Left lung (tissue), 10 donors: ENCODE data around the gene CAMTA1. TPM values are rescaled to one million over a fixed set of nuclear protein-coding genes. Genes with fewer than 3 reads are reported as not detected.

Experiments used
- ATAC-seq: fragments of 200-7000 bp; cut with Tn5 transposase; one replicate; pipeline ENCODE4 v1.9.1; 2020; ENCODE audit warnings: moderate library complexity
- DNase-seq, 4 donors: peaks; one replicate each; pipeline ENCODE4 v3.0.0-alpha.2; 2013 to 2020
- H3K27ac ChIP-seq, 2 donors: fragments of 200-600 bp; sonication (generic) in 1 of 2; one replicate each; pipeline versions ENCODE4 v1.5.0 to v1.8.0; 2020 to 2021
- H3K27me3 ChIP-seq, 2 donors: fragments of 200-600 bp; sonication (generic) in 1 of 2; one replicate each; pipeline versions ENCODE4 v1.5.0 to v1.8.0; 2020 to 2021
- H3K36me3 ChIP-seq, 2 donors: fragments of 200-600 bp; sonication (generic) in 1 of 2; one replicate each; pipeline versions ENCODE4 v1.5.0 to v1.8.0; 2020 to 2021
- H3K4me1 ChIP-seq, 2 donors: fragments of 200-600 bp; one replicate each; pipeline ENCODE4 v1.8.0; 2021
- H3K4me3 ChIP-seq, 2 donors: fragments of 200-600 bp; sonication (generic) in 1 of 2; one replicate each; pipeline versions ENCODE4 v1.5.0 to v1.8.0; 2020 to 2021; ENCODE audit warnings: mild to moderate bottlenecking in 1 of 2
- H3K9me3 ChIP-seq, 2 donors: fragments of 200-600 bp; sonication (generic) in 1 of 2; one replicate each; pipeline versions ENCODE4 v1.5.0 to v1.8.0; 2020 to 2021
- CTCF ChIP-seq, 2 donors: fragments of 200-600 bp; sonication (generic) in 1 of 2; IDR thresholded peaks; one replicate each; pipeline versions ENCODE4 v1.5.0 to v1.8.0; 2021; ENCODE audit warnings: antibody characterized with exemption in 2 of 2
- intact Hi-C, 2 donors: fragments of 100-400 bp; cut with DNase I; formaldehyde crosslinking; loops; one replicate each; pipeline versions ENCODE4 v1.11.2 to v1.14.2; 2022
- polyA plus RNA-seq, 6 donors: library from polyadenylated mRNA; unstranded; fragments of 120-200 nt; gene quantifications; one replicate each; pipeline ENCODE4 v1.2.1, GENCODE V29; 2013; ENCODE audit not compliant: insufficient read length in 6 of 6
- total RNA-seq, 2 donors: library from RNA; stranded (reverse); fragmentation: NEBNext Ultra II Directional; extraction: Animal tissue kit (Norgen Biotek cat#: 25700); gene quantifications; one replicate each; pipeline ENCODE4 v1.2.1, GENCODE V29; 2021
- donor health status: DM: no; HTN: yes; CAD: no.
- donor health status: DM: no; HTN: no; CAD: no.

Gene CAMTA1
- total and polyA plus RNA-seq, 8 donors: 42.7 to 69.1 (median 49.4) TPM

- intact Hi-C loops: no loop called here
- no peak for TF ChIP-seq CTCF (IDR thresholded peaks at IDR 0.05)
- no peak overlapping the region for H3K4me3 ChIP-seq
- ATAC-seq: no peak
- no peaks in the 10 kb centered on the region for H3K9me3 ChIP-seq
- no peaks in the 10 kb centered on the region for H3K4me1 ChIP-seq
- DNase-seq: peak in 1 of 4 donors; percentile 23
- no peaks in the 10 kb centered on the region for H3K27me3 ChIP-seq
- H3K27ac ChIP-seq: no peak overlapping the region
- no peaks in the 10 kb centered on the region for H3K36me3 ChIP-seq
Measured at GRCh38 chr1:7509598-7509997, 724.3 kb downstream of the CAMTA1 start.

- intact Hi-C loops: no loop called here
- Histone ChIP-seq H3K27me3 (no peaks in the 10 kb centered on the region), H3K4me3 (no peak overlapping the region), H3K4me1 (no peaks in the 10 kb centered on the region), H3K9me3 (no peaks in the 10 kb centered on the region), H3K36me3 (no peaks in the 10 kb centered on the region), H3K27ac (no peak overlapping the region)
- DNase-seq (no peak), ATAC-seq (no peak)
- TF ChIP-seq CTCF (IDR thresholded peaks at IDR 0.05): no peak
Measured at GRCh38 chr1:7510389-7510931, 725.2 kb downstream of the CAMTA1 start.

- no peak overlapping the region for H3K4me3 ChIP-seq
- no peak for ATAC-seq
- no peaks in the 10 kb centered on the region for H3K9me3 ChIP-seq
- no peak for DNase-seq
- H3K4me1 ChIP-seq: no peaks in the 10 kb centered on the region
- H3K27ac ChIP-seq: no peak overlapping the region
- no peaks in the 10 kb centered on the region for H3K27me3 ChIP-seq
- TF ChIP-seq CTCF (IDR thresholded peaks at IDR 0.05): no peak
- intact Hi-C loops: no loop called here
- H3K36me3 ChIP-seq: no peaks in the 10 kb centered on the region
Measured at GRCh38 chr1:7511381-7511780, 726.1 kb downstream of the CAMTA1 start.

- DNase-seq (peak in 1 of 4 donors; percentile 31), ATAC-seq (no peak)
- H3K4me3 ChIP-seq: no peak overlapping the region
- intact Hi-C loops: no loop called here
- H3K9me3 ChIP-seq: no peaks in the 10 kb centered on the region
- no peaks in the 10 kb centered on the region for H3K36me3 ChIP-seq
- no peaks in the 10 kb centered on the region for H3K27me3 ChIP-seq
- no peak for TF ChIP-seq CTCF (IDR thresholded peaks at IDR 0.05)
- H3K4me1 ChIP-seq: no peaks in the 10 kb centered on the region
- H3K27ac ChIP-seq: no peak overlapping the region
Measured at GRCh38 chr1:7513081-7513480, 727.8 kb downstream of the CAMTA1 start.

- peak in 1 of 4 donors; percentile 56 for DNase-seq
Measured at GRCh38 chr1:7515175-7515574, 729.9 kb downstream of the CAMTA1 start.

More at GRCh38 chr1:7515175-7515574, 729.9 kb downstream of the CAMTA1 start:
- H3K27ac ChIP-seq: no peak overlapping the region
- H3K4me1 ChIP-seq: no peaks in the 10 kb centered on the region
- H3K36me3 ChIP-seq: no peaks in the 10 kb centered on the region
- no peak for TF ChIP-seq CTCF (IDR thresholded peaks at IDR 0.05)
- peak; percentile 44 for ATAC-seq
- no peaks in the 10 kb centered on the region for H3K27me3 ChIP-seq
- no peak overlapping the region for H3K4me3 ChIP-seq
- no peaks in the 10 kb centered on the region for H3K9me3 ChIP-seq
- intact Hi-C loops: no loop called here
